NCI-H2081 treated with DMSO at 0.1 percent for 48 hours (cell line): ENCODE results near the gene CELA1.
"Not testable (repeated sequence)": the region's sequence is repeated elsewhere in the genome, so short reads cannot be mapped to it uniquely, and the experiment has no call there.

Experiments used
- DNase-seq: peaks from one replicate; lab custom pipeline; 2025; lab: John Stamatoyannopoulos, UW

CELA1 gene

GRCh38 chr12:51318057-51318806 lies 28.2 kb downstream of the CELA1 start:
- DNase-seq = not testable (repeated sequence)

- no peak for DNase-seq
Observed at GRCh38 chr12:51311389-51311788, 35.1 kb downstream of the CELA1 start.

GRCh38 chr12:51307655-51308593 lies 38.6 kb downstream of the CELA1 start:
- no peak for DNase-seq

GRCh38 chr12:51306507-51306906 lies 40.0 kb downstream of the CELA1 start:
- no peak for DNase-seq

GRCh38 chr12:51300768-51301167 lies 45.7 kb downstream of the CELA1 start:
- not testable (repeated sequence) for DNase-seq

- DNase-seq = no peak
Observed at GRCh38 chr12:51295651-51296050, 50.8 kb downstream of the CELA1 start.

GRCh38 chr12:51294097-51294496 lies 52.4 kb downstream of the CELA1 start:
- DNase-seq = not testable (repeated sequence)

- no peak for DNase-seq
Observed at GRCh38 chr12:51293696-51294095, 52.8 kb downstream of the CELA1 start.

- DNase-seq = not testable (repeated sequence)
Observed at GRCh38 chr12:51291603-51292513, 54.6 kb downstream of the CELA1 start.

GRCh38 chr12:51285843-51286242 lies 60.6 kb downstream of the CELA1 start:
- no peak for DNase-seq

- no peak for DNase-seq
Observed at GRCh38 chr12:51281202-51281924, 65.1 kb downstream of the CELA1 start.
